ENCODE measurements around the gene FAM237B. TPM values are rescaled to one million over a fixed set of nuclear protein-coding genes. Genes with fewer than 3 reads are reported as not detected.

FAM237B gene
- total and polyA plus RNA-seq, 12 donors = not detected

DNA sequence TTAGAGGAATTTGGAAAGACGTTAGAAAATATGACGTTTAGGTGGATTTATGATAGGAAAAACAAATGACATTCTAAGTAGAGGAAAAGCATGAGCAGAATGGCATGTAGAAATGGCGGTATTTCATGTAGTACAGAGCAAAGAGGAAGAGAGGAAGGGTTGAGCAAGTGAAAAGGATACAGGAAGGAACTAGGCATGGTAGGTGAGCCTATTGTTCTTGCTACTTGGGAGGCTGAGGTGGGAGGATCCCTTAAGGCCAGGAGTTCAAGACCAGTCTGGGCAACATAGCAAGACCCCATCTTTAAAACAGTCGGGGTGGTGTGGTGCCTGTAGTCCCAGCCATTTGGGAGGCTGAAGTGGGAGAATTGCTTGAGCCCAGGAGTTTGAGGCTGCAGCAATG, 26.7 kb upstream of the FAM237B start:
- intact Hi-C loops (cut with DNase I) = loop anchor here in 4 of 10 donors (2.0 to 5.0 kb wide), 3 partner anchors 55 to 195 kb away; partner anchors contain the start of genes CLDN12 (in 4 of the 4) and STEAP1 (in 1 of the 4)
- ATAC-seq (no peak), DNase-seq (no peak)
- H3K27ac ChIP-seq = no peak overlapping the region
- 64 to 82% methylated on average over 4 of the region's 4 CpGs for WGBS, 2 donors
- peak overlapping the region in 5 of 10 donors; percentile 73 to 89 (median 77) for H3K4me3 ChIP-seq
- TF ChIP-seq, protein P1, sequence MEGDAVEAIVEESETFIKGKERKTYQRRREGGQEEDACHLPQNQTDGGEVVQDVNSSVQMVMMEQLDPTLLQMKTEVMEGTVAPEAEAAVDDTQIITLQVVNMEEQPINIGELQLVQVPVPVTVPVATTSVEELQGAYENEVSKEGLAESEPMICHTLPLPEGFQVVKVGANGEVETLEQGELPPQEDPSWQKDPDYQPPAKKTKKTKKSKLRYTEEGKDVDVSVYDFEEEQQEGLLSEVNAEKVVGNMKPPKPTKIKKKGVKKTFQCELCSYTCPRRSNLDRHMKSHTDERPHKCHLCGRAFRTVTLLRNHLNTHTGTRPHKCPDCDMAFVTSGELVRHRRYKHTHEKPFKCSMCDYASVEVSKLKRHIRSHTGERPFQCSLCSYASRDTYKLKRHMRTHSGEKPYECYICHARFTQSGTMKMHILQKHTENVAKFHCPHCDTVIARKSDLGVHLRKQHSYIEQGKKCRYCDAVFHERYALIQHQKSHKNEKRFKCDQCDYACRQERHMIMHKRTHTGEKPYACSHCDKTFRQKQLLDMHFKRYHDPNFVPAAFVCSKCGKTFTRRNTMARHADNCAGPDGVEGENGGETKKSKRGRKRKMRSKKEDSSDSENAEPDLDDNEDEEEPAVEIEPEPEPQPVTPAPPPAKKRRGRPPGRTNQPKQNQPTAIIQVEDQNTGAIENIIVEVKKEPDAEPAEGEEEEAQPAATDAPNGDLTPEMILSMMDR (IDR thresholded peaks at IDR 0.05) = no peak
- no peaks in the 10 kb centered on the region for H3K27me3 ChIP-seq
- no peaks in the 10 kb centered on the region for H3K9me3 ChIP-seq
- peaks cover 0 to 2% (median 0%) of the 10 kb centered on the region in 9 donors for H3K36me3 ChIP-seq
- peaks cover 0 to 23% (median 13%) of the 10 kb centered on the region in 9 donors for H3K4me1 ChIP-seq

GRCh38 chr7:90346336-90347125, 25.4 kb upstream of the FAM237B start, which contains the start of gene GTPBP10:
Gene GTPBP10 (plus strand): TSS chr7:90346716. CDS start chr7:90346742, 26 bp downstream.
- WGBS, 2 donors = 0% methylated on average over 37 of the region's 37 CpGs
- Histone ChIP-seq H3K27me3 (no peaks in the 10 kb centered on the region), H3K9me3 (no peaks in the 10 kb centered on the region), H3K4me1 (peaks cover 0 to 23% (median 13%) of the 10 kb centered on the region in 9 donors), H3K4me3 (peak within 1 kb of the TSS; percentile 65 to 89 (median 74)), H3K27ac (peak within 1 kb of the TSS; percentile 45 to 96 (median 82)), H3K36me3 (no peaks in the 10 kb centered on the region)
- DNase-seq = peak; percentile 94
- peak; percentile 100 for ATAC-seq
- TF ChIP-seq, protein P1 (IDR thresholded peaks at IDR 0.05) = peak; percentile 50 to 80 (median 64)
- intact Hi-C loops (cut with DNase I) = loop anchor here in 4 of 10 donors (2.0 to 5.0 kb wide), 3 partner anchors 56 to 194 kb away; partner anchors contain the start of genes CLDN12 (in 4 of the 4) and STEAP1 (in 1 of the 4)

GRCh38 chr7:90345595-90346335, 24.7 kb upstream of the FAM237B start:
- H3K27me3 ChIP-seq = no peaks in the 10 kb centered on the region
- TF ChIP-seq, protein P1 (IDR thresholded peaks at IDR 0.05) = no peak
- 5 to 6% methylated on average over 18 of the region's 18 CpGs for WGBS, 2 donors
- H3K27ac ChIP-seq = peak overlapping the region; percentile 16 to 96 (median 82)
- DNase-seq (no peak), ATAC-seq (peak; percentile 2 to 56 (median 35))
- H3K4me3 ChIP-seq = peak overlapping the region; percentile 50 to 89 (median 74)
- H3K9me3 ChIP-seq = no peaks in the 10 kb centered on the region
- H3K4me1 ChIP-seq = peaks cover 0 to 23% (median 13%) of the 10 kb centered on the region in 9 donors
- intact Hi-C loops (cut with DNase I) = loop anchor here in 4 of 10 donors (2.0 to 5.0 kb wide), 3 partner anchors 57 to 193 kb away; partner anchors contain the start of genes CLDN12 (in 4 of the 4) and STEAP1 (in 1 of the 4)
- H3K36me3 ChIP-seq = no peaks in the 10 kb centered on the region

DNA sequence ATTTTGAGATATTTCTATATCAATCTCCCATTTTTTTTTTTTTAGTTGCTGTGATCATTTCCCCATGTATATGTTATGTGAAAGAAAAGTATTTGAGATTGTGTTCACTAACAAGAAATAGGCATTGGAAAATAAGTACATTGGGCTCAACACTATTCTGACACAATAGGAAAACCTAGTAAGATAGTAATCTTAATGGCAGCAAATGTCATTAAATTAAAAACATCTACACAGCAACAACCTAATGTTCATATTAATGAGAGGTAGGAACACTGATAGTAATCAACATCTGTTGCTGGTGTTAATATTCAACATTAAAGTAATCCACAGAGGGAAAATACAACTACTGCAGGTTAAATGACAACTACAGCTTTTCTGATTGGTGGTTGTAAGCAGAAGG, 23.9 kb upstream of the FAM237B start:
- H3K27ac ChIP-seq = no peak overlapping the region
- ATAC-seq = no peak

More for the DNA sequence above, 23.9 kb upstream of the FAM237B start:
- intact Hi-C loops (cut with DNase I) = loop anchor here in 3 of 10 donors (5.0 kb wide), 2 partner anchors 57 to 193 kb away; partner anchors contain the start of genes CLDN12 (in 2 of the 3) and STEAP1 (in 1 of the 3)
- no peak for DNase-seq
- Histone ChIP-seq H3K4me3 (peak overlapping the region in 1 of 10 donors; percentile 83), H3K36me3 (no peaks in the 10 kb centered on the region), H3K9me3 (no peaks in the 10 kb centered on the region), H3K27me3 (no peaks in the 10 kb centered on the region), H3K4me1 (peaks cover 0 to 23% (median 13%) of the 10 kb centered on the region in 9 donors)
- TF ChIP-seq, protein P1 (IDR thresholded peaks at IDR 0.05) = no peak

All from heart right ventricle (tissue), 16 donors.